A549 (cell line): ENCODE data around the gene DDO.

Source experiments
- EP300 ChIP-seq, 2 experiments: fragments of >200 bp; sonication (Bioruptor Twin); formaldehyde crosslinking; IDR thresholded peaks; 2 replicates in 1 of 2; 3 replicates in 1 of 2; pipeline ENCODE4 v1.6.1; 2016 to 2017
- ESRRA ChIP-seq: fragments of 150-350 bp; IDR thresholded peaks from 2 replicates; pipeline ENCODE4 v1.6.1; 2014; ENCODE audit warnings: mild to moderate bottlenecking, low read length, borderline replicate concordance
- JUNB ChIP-seq: fragments of >200 bp; sonication (Bioruptor Twin); formaldehyde crosslinking; IDR thresholded peaks from 2 replicates; pipeline ENCODE4 v1.6.1; 2016
- KDM1A ChIP-seq: fragments of 200-600 bp; sonication (generic); IDR thresholded peaks from 2 replicates; pipeline ENCODE4 v1.6.1; 2016; ENCODE audit warnings: low read depth, mild to moderate bottlenecking
- MYC ChIP-seq: IDR thresholded peaks from 2 replicates; pipeline ENCODE4 v1.6.1; 2012; ENCODE audit warnings: mild to moderate bottlenecking, inconsistent platforms, low read length, improper control_type of control experiment, borderline replicate concordance
- NR3C1 ChIP-seq: fragments of >200 bp; sonication (Bioruptor Twin); formaldehyde crosslinking; IDR thresholded peaks from 3 replicates; pipeline ENCODE4 v1.6.1; 2017
- PHF8 ChIP-seq: fragments of 200-600 bp; sonication (generic); IDR thresholded peaks from 2 replicates; pipeline ENCODE4 v1.6.1; 2016; ENCODE audit warnings: low read depth, mild to moderate bottlenecking, antibody characterized with exemption, moderate library complexity, borderline replicate concordance
- RAD21 ChIP-seq, 2 experiments: fragments of >200 bp in 1 of 2; sonication (Bioruptor Twin) in 1 of 2; formaldehyde crosslinking in 1 of 2; IDR thresholded peaks in 1 of 2; conservative IDR thresholded peaks in 1 of 2; 2 replicates in 1 of 2; 3 replicates in 1 of 2; pipeline ENCODE4 v1.6.1; 2012 to 2018; ENCODE audit warnings: inconsistent platforms in 1 of 2
- RFX5 ChIP-seq: fragments of 450-650 bp; IDR thresholded peaks from 2 replicates; pipeline ENCODE4 v1.7.1; 2014; ENCODE audit warnings: antibody characterized with exemption, mild to moderate bottlenecking, moderate library complexity
- TF ChIP-seq, protein P1 (sequence below): fragments of >200 bp; sonication (Bioruptor Twin); formaldehyde crosslinking; IDR thresholded peaks from 3 replicates; pipeline ENCODE4 v1.5.1; 2016
- TF ChIP-seq, protein P2 (sequence below): fragments of 150-350 bp; IDR thresholded peaks from 2 replicates; pipeline ENCODE4 v1.6.1; 2014; ENCODE audit warnings: low read depth, mild to moderate bottlenecking, low read length

DNA sequence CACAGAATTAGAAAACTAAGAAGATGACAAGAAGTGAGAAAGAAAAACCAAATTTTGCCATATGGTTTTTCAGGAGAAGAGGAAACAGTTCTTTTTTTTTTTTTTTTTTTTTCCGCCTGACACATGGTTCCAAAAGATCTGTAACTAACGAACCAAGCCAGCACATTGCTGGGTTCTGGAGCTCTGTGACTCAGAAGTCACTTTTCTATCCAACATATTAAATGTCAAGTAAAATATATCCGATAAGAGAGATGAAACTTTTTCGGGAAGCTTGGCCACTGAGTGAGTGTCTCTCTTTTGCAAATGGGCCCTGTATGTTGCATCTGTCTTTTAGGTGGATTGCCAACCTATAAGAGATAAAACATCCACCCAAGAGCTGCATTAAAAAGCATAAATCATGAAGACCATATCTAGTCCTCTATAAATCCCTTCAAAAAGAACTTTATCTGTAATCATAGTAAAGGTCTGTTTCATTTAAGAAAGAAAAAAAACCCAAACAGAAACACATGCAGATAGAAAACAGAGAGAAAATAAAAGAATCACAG lies 61.8 kb downstream of the DDO start:
- TF ChIP-seq, protein P1, sequence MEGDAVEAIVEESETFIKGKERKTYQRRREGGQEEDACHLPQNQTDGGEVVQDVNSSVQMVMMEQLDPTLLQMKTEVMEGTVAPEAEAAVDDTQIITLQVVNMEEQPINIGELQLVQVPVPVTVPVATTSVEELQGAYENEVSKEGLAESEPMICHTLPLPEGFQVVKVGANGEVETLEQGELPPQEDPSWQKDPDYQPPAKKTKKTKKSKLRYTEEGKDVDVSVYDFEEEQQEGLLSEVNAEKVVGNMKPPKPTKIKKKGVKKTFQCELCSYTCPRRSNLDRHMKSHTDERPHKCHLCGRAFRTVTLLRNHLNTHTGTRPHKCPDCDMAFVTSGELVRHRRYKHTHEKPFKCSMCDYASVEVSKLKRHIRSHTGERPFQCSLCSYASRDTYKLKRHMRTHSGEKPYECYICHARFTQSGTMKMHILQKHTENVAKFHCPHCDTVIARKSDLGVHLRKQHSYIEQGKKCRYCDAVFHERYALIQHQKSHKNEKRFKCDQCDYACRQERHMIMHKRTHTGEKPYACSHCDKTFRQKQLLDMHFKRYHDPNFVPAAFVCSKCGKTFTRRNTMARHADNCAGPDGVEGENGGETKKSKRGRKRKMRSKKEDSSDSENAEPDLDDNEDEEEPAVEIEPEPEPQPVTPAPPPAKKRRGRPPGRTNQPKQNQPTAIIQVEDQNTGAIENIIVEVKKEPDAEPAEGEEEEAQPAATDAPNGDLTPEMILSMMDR = no peak
- TF ChIP-seq RAD21 (conservative IDR thresholded peaks at IDR 0.05 in 1 of 2, IDR thresholded peaks at IDR 0.05 in 1 of 2) = no peak
- TF ChIP-seq KDM1A = no peak
- TF ChIP-seq ESRRA = no peak
- TF ChIP-seq, protein P2, sequence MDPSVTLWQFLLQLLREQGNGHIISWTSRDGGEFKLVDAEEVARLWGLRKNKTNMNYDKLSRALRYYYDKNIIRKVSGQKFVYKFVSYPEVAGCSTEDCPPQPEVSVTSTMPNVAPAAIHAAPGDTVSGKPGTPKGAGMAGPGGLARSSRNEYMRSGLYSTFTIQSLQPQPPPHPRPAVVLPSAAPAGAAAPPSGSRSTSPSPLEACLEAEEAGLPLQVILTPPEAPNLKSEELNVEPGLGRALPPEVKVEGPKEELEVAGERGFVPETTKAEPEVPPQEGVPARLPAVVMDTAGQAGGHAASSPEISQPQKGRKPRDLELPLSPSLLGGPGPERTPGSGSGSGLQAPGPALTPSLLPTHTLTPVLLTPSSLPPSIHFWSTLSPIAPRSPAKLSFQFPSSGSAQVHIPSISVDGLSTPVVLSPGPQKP = no peak
- TF ChIP-seq RFX5 = no peak
- no peak for TF ChIP-seq JUNB
- TF ChIP-seq NR3C1 = no peak
- no peak for TF ChIP-seq PHF8
- TF ChIP-seq MYC = no peak
- no peak for TF ChIP-seq EP300 (IDR thresholded peaks at IDR 0.05)
